Measurements from ENCODE around the gene HNRNPAB. TPM values are rescaled to one million over a fixed set of nuclear protein-coding genes. Genes with fewer than 3 reads are reported as not detected.
A peak's percentile ranks its signal among the peaks of the same experiment; 100 is the strongest.

HNRNPAB gene
- total and polyA plus RNA-seq, 9 of the 15 experiments (the other 6 are each of a cell fraction or from before 2014, with no cell fraction given): 34.6 to 425 (median 236) TPM

DNA sequence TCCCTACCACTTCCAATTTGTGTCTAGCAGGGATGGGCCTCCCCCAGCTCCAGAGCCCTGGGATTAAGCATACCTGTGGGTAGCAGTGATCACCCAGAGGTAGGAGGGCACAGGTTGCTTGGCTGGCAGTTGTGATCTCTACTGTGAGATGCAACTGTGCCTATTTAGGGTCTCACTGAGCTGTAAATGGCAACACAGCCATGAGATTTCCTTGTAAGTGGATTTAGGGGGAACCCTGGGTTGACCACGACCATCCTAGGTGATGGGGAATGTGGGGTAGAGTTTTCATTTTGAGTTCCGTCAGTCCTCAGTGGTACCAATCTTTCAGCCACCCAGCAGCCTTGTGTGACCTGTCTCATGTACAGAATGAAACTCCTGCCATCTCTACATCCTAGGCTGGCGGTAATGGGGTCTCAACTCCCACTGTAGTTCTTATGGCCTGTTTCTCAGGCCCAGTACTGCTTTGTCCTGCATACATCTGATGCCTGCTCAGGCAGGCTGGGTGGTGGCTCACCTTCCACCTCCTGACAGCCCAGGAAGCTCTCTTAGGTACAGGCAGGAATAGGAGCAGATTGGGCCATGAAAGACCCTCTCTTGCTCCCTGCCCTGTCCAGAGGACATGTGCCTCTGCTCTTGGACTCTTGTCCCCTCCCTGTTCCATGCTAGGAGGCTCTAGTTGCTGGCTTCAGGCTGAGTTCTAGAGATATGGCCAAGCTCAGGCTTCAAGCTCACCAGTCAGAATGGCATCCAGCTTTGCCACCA is 8.1 kb downstream of the HNRNPAB start (continued):
- TF ChIP-seq CEBPG (CRISPR knock-in tag; IDR thresholded peaks at IDR 0.05) (no peak), CEBPG (tag; conservative IDR thresholded peaks at IDR 0.05 in 1 of 2, IDR thresholded peaks at IDR 0.05 in 1 of 2) (no peak), POLR3G (IDR thresholded peaks at IDR 0.05; ENCODE audit: extremely low read depth, insufficient read length, insufficient replicate concordance) (no peak), SP1 (CRISPR knock-in tag; IDR thresholded peaks at IDR 0.05) (no peak), KLF6 (CRISPR knock-in tag; IDR thresholded peaks at IDR 0.05; ENCODE audit: borderline replicate concordance) (no peak), POLR2AphosphoS5 (IDR thresholded peaks at IDR 0.05; ENCODE audit: control insufficient read depth, insufficient read depth, low read depth, low read length) (peak; percentile 57), SLC30A9 (CRISPR knock-in tag; IDR thresholded peaks at IDR 0.05) (no peak)
- TF ChIP-seq, protein P1, sequence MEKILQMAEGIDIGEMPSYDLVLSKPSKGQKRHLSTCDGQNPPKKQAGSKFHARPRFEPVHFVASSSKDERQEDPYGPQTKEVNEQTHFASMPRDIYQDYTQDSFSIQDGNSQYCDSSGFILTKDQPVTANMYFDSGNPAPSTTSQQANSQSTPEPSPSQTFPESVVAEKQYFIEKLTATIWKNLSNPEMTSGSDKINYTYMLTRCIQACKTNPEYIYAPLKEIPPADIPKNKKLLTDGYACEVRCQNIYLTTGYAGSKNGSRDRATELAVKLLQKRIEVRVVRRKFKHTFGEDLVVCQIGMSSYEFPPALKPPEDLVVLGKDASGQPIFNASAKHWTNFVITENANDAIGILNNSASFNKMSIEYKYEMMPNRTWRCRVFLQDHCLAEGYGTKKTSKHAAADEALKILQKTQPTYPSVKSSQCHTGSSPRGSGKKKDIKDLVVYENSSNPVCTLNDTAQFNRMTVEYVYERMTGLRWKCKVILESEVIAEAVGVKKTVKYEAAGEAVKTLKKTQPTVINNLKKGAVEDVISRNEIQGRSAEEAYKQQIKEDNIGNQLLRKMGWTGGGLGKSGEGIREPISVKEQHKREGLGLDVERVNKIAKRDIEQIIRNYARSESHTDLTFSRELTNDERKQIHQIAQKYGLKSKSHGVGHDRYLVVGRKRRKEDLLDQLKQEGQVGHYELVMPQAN (IDR thresholded peaks at IDR 0.05; ENCODE audit: borderline replicate concordance): no peak
- TF ChIP-seq, protein P2, sequence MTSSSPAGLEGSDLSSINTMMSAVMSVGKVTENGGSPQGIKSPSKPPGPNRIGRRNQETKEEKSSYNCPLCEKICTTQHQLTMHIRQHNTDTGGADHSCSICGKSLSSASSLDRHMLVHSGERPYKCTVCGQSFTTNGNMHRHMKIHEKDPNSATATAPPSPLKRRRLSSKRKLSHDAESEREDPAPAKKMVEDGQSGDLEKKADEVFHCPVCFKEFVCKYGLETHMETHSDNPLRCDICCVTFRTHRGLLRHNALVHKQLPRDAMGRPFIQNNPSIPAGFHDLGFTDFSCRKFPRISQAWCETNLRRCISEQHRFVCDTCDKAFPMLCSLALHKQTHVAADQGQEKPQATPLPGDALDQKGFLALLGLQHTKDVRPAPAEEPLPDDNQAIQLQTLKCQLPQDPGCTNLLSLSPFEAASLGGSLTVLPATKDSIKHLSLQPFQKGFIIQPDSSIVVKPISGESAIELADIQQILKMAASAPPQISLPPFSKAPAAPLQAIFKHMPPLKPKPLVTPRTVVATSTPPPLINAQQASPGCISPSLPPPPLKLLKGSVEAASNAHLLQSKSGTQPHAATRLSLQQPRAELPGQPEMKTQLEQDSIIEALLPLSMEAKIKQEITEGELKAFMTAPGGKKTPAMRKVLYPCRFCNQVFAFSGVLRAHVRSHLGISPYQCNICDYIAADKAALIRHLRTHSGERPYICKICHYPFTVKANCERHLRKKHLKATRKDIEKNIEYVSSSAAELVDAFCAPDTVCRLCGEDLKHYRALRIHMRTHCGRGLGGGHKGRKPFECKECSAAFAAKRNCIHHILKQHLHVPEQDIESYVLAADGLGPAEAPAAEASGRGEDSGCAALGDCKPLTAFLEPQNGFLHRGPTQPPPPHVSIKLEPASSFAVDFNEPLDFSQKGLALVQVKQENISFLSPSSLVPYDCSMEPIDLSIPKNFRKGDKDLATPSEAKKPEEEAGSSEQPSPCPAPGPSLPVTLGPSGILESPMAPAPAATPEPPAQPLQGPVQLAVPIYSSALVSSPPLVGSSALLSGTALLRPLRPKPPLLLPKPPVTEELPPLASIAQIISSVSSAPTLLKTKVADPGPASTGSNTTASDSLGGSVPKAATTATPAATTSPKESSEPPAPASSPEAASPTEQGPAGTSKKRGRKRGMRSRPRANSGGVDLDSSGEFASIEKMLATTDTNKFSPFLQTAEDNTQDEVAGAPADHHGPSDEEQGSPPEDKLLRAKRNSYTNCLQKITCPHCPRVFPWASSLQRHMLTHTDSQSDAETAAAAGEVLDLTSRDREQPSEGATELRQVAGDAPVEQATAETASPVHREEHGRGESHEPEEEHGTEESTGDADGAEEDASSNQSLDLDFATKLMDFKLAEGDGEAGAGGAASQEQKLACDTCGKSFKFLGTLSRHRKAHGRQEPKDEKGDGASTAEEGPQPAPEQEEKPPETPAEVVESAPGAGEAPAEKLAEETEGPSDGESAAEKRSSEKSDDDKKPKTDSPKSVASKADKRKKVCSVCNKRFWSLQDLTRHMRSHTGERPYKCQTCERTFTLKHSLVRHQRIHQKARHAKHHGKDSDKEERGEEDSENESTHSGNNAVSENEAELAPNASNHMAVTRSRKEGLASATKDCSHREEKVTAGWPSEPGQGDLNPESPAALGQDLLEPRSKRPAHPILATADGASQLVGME (CRISPR knock-in tag; IDR thresholded peaks at IDR 0.05): no peak

Measured in K562 (cell line).